GM12892 (cell line): Measurements from ENCODE around the gene ISLR2.

Experiments
- POLR2A ChIP-seq: IDR thresholded peaks from 2 replicates; pipeline ENCODE4 v1.6.1; 2011; ENCODE audit warnings: low read depth, low read length, control low read depth
- POLR2AphosphoS5 ChIP-seq: IDR thresholded peaks from 2 replicates; pipeline ENCODE4 v1.6.1; 2011; ENCODE audit warnings: low read depth, low read length, control low read depth
- TAF1 ChIP-seq: IDR thresholded peaks from 2 replicates; pipeline ENCODE4 v1.6.1; 2011; ENCODE audit warnings: low read depth, mild to moderate bottlenecking, control low read depth, low read length, borderline replicate concordance

DNA sequence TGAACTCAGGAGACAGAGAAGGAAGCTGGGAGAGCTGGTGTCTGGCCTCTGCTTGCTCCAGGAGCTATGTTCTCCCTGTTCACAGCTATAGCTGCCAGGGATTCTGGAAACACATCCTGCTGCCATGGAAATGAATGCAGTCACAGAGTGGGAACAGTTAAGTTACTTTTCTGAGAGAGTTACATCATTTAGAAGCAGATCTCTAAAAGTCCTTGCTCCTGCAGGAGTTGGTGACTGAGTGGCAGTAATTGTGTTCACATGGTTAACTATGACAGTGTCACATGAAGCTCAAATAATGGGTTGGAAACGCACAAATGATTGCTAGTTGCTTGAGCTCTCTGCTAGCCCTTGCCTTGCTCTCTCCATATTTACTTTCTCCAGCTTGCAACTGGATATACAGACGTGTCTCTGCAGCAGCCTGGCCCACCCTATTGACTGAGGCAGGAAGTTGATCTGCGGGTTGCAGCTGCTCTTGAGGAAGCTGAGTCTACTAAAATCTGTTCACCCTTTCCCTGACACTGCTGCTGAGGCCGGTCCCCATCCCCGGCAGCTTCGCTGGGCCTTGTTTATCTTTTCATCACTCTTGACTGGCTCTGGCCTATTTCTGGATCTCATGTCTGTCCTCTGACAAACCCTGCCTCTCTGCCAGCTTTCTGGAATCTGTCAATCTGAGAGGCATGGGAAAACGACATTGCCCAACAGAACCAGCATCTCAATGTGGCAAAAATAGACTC, 26.5 kb downstream of the ISLR2 start:
- TF ChIP-seq POLR2AphosphoS5 (no peak), POLR2A (no peak), TAF1 (no peak)
